ENCODE results near the gene LILRA2. TPM values are rescaled to one million over a fixed set of nuclear protein-coding genes. Genes with fewer than 3 reads are reported as not detected.
"Not testable (repeated sequence)": the region's sequence is repeated elsewhere in the genome, so short reads cannot be mapped to it uniquely, and the experiment has no call there.

LILRA2 gene
- polyA plus RNA-seq, 2 donors: 0.53 to 0.55 TPM

DNA sequence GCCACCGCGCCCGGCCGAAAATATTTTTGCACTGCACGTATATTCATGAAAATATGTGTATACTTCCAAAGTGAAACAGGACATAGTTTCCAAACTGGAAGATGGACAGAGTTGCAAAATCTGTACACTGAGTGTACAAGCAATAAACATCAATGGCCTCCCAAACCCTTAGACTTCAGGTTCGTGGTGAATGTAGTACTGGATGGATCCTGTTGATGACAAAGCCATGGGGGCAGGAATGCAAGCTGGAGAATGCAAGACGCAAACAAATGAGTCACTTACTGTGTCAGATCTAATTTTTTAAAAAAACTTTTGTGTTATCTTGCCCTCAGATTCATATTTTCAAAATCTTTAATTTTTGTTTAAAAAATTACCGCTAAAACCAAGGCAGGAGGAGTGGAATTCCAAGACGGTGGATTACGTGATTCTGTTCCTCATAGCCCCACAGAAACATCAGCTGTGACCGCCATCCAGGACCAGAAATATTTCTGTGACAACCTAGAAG lies 12.7 kb upstream of the LILRA2 start:
- 88 to 91% methylated on average over 11 of the region's 11 CpGs for WGBS, 2 donors
- H3K27ac ChIP-seq (ENCODE audit: low read depth in 2 of 2, low read length in 1 of 2): no peak overlapping the region
- H3K27me3 ChIP-seq (ENCODE audit: control insufficient read depth in 1 of 2, insufficient read depth in 2 of 2, low read length in 2 of 2): no peaks in the 10 kb centered on the region
- no peaks in the 10 kb centered on the region for H3K9me3 ChIP-seq (ENCODE audit: control insufficient read depth in 2 of 2, insufficient read depth in 1 of 2, low read depth in 1 of 2, low read length in 1 of 2)
- H3K36me3 ChIP-seq (ENCODE audit: control insufficient read depth in 2 of 2, insufficient read depth in 2 of 2, low read length in 1 of 2): no peaks in the 10 kb centered on the region
- no peaks in the 10 kb centered on the region for H3K4me1 ChIP-seq (ENCODE audit: control insufficient read depth in 2 of 2, insufficient read depth in 2 of 2, low read length in 1 of 2)
- H3K4me3 ChIP-seq (ENCODE audit: low read depth in 1 of 2, low read length in 2 of 2): no peak overlapping the region

GRCh38 chr19:54561840-54562239 lies 11.8 kb upstream of the LILRA2 start:
- no peak overlapping the region for H3K4me3 ChIP-seq (ENCODE audit: low read depth in 1 of 2, low read length in 2 of 2)
- 81 to 84% methylated on average over 14 of the region's 14 CpGs for WGBS, 2 donors
- H3K27ac ChIP-seq (ENCODE audit: low read depth in 2 of 2, low read length in 1 of 2): no peak overlapping the region
- no peaks in the 10 kb centered on the region for H3K27me3 ChIP-seq (ENCODE audit: control insufficient read depth in 1 of 2, insufficient read depth in 2 of 2, low read length in 2 of 2)
- no peaks in the 10 kb centered on the region for H3K36me3 ChIP-seq (ENCODE audit: control insufficient read depth in 2 of 2, insufficient read depth in 2 of 2, low read length in 1 of 2)
- H3K9me3 ChIP-seq (ENCODE audit: control insufficient read depth in 2 of 2, insufficient read depth in 1 of 2, low read depth in 1 of 2, low read length in 1 of 2): no peaks in the 10 kb centered on the region
- no peaks in the 10 kb centered on the region for H3K4me1 ChIP-seq (ENCODE audit: control insufficient read depth in 2 of 2, insufficient read depth in 2 of 2, low read length in 1 of 2)

- not testable (repeated sequence) for H3K4me1 ChIP-seq (ENCODE audit: control insufficient read depth in 2 of 2, insufficient read depth in 2 of 2, low read length in 1 of 2); H3K27ac ChIP-seq (ENCODE audit: low read depth in 2 of 2, low read length in 1 of 2); H3K4me3 ChIP-seq (ENCODE audit: low read depth in 1 of 2, low read length in 2 of 2); H3K9me3 ChIP-seq (ENCODE audit: control insufficient read depth in 2 of 2, insufficient read depth in 1 of 2, low read depth in 1 of 2, low read length in 1 of 2); H3K36me3 ChIP-seq (ENCODE audit: control insufficient read depth in 2 of 2, insufficient read depth in 2 of 2, low read length in 1 of 2); H3K27me3 ChIP-seq (ENCODE audit: control insufficient read depth in 1 of 2, insufficient read depth in 2 of 2, low read length in 2 of 2)
- 89 to 90% methylated on average over 6 of the region's 6 CpGs for WGBS, 2 donors
Measured at GRCh38 chr19:54563206-54563605, 10.4 kb upstream of the LILRA2 start.

- H3K27me3 ChIP-seq (ENCODE audit: control insufficient read depth in 1 of 2, insufficient read depth in 2 of 2, low read length in 2 of 2): no peaks in the 10 kb centered on the region
- no peaks in the 10 kb centered on the region for H3K4me1 ChIP-seq (ENCODE audit: control insufficient read depth in 2 of 2, insufficient read depth in 2 of 2, low read length in 1 of 2)
- WGBS, 2 donors: 65 to 77% methylated on average over 3 of the region's 3 CpGs
- H3K27ac ChIP-seq (ENCODE audit: low read depth in 2 of 2, low read length in 1 of 2): no peak overlapping the region
- no peaks in the 10 kb centered on the region for H3K9me3 ChIP-seq (ENCODE audit: control insufficient read depth in 2 of 2, insufficient read depth in 1 of 2, low read depth in 1 of 2, low read length in 1 of 2)
- no peaks in the 10 kb centered on the region for H3K36me3 ChIP-seq (ENCODE audit: control insufficient read depth in 2 of 2, insufficient read depth in 2 of 2, low read length in 1 of 2)
- no peak overlapping the region for H3K4me3 ChIP-seq (ENCODE audit: low read depth in 1 of 2, low read length in 2 of 2)
Measured at GRCh38 chr19:54570316-54570715, 3.3 kb upstream of the LILRA2 start.

DNA sequence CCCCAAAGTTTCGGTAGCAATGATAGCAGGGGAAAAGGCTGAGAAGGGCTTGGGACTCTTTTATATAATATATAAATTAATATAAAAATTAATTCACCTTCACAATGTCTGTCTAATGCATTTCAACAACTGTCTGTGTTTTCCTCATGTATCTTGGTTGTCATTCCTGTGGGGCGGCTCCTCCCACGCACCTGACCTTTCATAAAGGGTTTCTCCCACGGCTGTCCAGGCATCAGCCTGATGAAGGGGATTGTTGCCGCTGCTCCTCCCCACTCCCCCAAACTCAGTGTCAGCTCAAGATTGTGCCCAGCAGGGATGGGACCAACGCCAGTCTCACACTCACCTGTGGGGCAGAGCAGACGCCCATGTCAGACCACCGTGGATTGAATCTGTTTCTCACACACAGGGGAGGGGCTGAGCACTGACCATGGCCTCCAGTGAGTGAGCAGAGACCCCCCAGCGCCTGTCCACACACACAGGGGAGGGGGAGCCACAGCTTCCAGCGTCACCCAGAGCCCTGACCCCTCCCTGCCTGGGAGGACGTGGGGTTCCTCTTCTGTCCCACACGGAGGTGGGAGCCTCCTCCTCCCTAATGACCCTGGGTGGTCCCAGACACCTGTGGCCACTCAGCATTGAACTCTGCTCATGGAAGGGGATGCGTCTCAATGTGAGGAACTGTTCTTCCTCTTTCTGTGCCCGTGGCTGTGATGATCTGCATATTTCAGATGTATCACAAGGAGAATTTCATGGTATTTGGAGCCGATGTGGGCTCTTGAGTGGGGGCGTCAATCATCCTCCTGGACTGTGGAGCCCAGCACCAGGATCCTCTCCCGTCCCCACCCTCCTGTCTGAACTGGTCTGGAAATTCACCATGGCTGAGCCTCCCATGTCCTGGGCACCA lies 1.6 kb upstream of the LILRA2 start:
- H3K27me3 ChIP-seq (ENCODE audit: control insufficient read depth in 1 of 2, insufficient read depth in 2 of 2, low read length in 2 of 2); H3K4me3 ChIP-seq (ENCODE audit: low read depth in 1 of 2, low read length in 2 of 2); H3K4me1 ChIP-seq (ENCODE audit: control insufficient read depth in 2 of 2, insufficient read depth in 2 of 2, low read length in 1 of 2); H3K27ac ChIP-seq (ENCODE audit: low read depth in 2 of 2, low read length in 1 of 2); H3K9me3 ChIP-seq (ENCODE audit: control insufficient read depth in 2 of 2, insufficient read depth in 1 of 2, low read depth in 1 of 2, low read length in 1 of 2); H3K36me3 ChIP-seq (ENCODE audit: control insufficient read depth in 2 of 2, insufficient read depth in 2 of 2, low read length in 1 of 2): not testable (repeated sequence)
- WGBS, 2 donors: 56 to 64% methylated on average over 17 of the region's 17 CpGs

DNA sequence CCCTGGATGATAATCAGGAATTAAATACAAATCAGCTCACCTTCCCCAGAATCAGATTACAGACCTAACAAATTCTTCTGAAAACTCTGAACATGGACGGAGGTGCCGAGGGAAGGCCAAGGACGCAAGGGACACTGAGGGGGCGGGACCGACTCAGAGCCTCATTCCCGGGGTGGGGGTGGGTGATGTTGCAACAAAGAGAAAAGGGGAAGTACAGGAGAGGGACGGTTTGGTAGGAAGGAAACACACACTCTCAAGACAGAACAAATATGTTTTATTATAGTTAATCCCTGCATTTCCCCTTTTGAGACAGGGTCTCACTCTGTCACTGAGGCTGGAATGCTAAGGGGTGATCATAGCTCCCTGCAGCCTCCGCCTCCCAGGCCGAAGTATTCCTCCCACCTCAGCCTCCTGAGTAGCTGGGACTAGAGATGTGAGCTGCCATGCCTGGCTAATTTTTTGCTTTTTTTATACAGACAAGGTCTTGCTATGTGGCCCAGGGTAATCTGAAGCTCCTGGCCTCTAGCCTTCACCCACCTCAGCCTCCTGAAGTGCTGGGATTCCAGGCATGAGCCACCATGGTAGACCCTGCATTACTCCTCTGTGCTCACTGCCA lies 786 bp upstream of the LILRA2 start:
- H3K4me1 ChIP-seq (ENCODE audit: control insufficient read depth in 2 of 2, insufficient read depth in 2 of 2, low read length in 1 of 2): no peaks in the 10 kb centered on the region
- H3K36me3 ChIP-seq (ENCODE audit: control insufficient read depth in 2 of 2, insufficient read depth in 2 of 2, low read length in 1 of 2): no peaks in the 10 kb centered on the region
- H3K27me3 ChIP-seq (ENCODE audit: control insufficient read depth in 1 of 2, insufficient read depth in 2 of 2, low read length in 2 of 2): no peaks in the 10 kb centered on the region
- H3K4me3 ChIP-seq (ENCODE audit: low read depth in 1 of 2, low read length in 2 of 2): no peak overlapping the region
- no peaks in the 10 kb centered on the region for H3K9me3 ChIP-seq (ENCODE audit: control insufficient read depth in 2 of 2, insufficient read depth in 1 of 2, low read depth in 1 of 2, low read length in 1 of 2)
- no peak overlapping the region for H3K27ac ChIP-seq (ENCODE audit: low read depth in 2 of 2, low read length in 1 of 2)
- 49 to 55% methylated on average over 9 of the region's 9 CpGs for WGBS, 2 donors

GRCh38 chr19:54574051-54574450 lies 461 bp downstream of the LILRA2 start:
- H3K4me3 ChIP-seq (ENCODE audit: low read depth in 1 of 2, low read length in 2 of 2): no peak overlapping the region
- no peaks in the 10 kb centered on the region for H3K36me3 ChIP-seq (ENCODE audit: control insufficient read depth in 2 of 2, insufficient read depth in 2 of 2, low read length in 1 of 2)
- H3K4me1 ChIP-seq (ENCODE audit: control insufficient read depth in 2 of 2, insufficient read depth in 2 of 2, low read length in 1 of 2): no peaks in the 10 kb centered on the region
- WGBS, 2 donors: 23 to 36% methylated on average over 4 of the region's 4 CpGs
- H3K27me3 ChIP-seq (ENCODE audit: control insufficient read depth in 1 of 2, insufficient read depth in 2 of 2, low read length in 2 of 2): no peaks in the 10 kb centered on the region
- H3K27ac ChIP-seq (ENCODE audit: low read depth in 2 of 2, low read length in 1 of 2): no peak overlapping the region
- H3K9me3 ChIP-seq (ENCODE audit: control insufficient read depth in 2 of 2, insufficient read depth in 1 of 2, low read depth in 1 of 2, low read length in 1 of 2): no peaks in the 10 kb centered on the region

- H3K27ac ChIP-seq (ENCODE audit: low read depth in 2 of 2, low read length in 1 of 2): no peak overlapping the region
- H3K27me3 ChIP-seq (ENCODE audit: control insufficient read depth in 1 of 2, insufficient read depth in 2 of 2, low read length in 2 of 2): no peaks in the 10 kb centered on the region
- 66 to 73% methylated on average over 12 of the region's 12 CpGs for WGBS, 2 donors
- H3K4me1 ChIP-seq (ENCODE audit: control insufficient read depth in 2 of 2, insufficient read depth in 2 of 2, low read length in 1 of 2): no peaks in the 10 kb centered on the region
- no peak overlapping the region for H3K4me3 ChIP-seq (ENCODE audit: low read depth in 1 of 2, low read length in 2 of 2)
- no peaks in the 10 kb centered on the region for H3K9me3 ChIP-seq (ENCODE audit: control insufficient read depth in 2 of 2, insufficient read depth in 1 of 2, low read depth in 1 of 2, low read length in 1 of 2)
- H3K36me3 ChIP-seq (ENCODE audit: control insufficient read depth in 2 of 2, insufficient read depth in 2 of 2, low read length in 1 of 2): no peaks in the 10 kb centered on the region
Measured at GRCh38 chr19:54574527-54575056, 1.0 kb downstream of the LILRA2 start.

DNA sequence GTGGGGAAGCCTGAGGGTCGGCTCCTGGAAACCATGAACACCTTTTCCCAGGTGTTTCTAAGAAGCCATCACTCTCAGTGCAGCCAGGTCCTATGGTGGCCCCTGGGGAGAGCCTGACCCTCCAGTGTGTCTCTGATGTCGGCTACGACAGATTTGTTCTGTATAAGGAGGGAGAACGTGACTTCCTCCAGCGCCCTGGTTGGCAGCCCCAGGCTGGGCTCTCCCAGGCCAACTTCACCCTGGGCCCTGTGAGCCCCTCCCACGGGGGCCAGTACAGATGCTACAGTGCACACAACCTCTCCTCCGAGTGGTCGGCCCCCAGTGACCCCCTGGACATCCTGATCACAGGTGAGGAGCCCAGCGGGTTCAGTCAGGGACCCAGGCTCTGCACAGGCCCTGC lies 1.6 kb downstream of the LILRA2 start:
- not testable (repeated sequence) for H3K4me1 ChIP-seq (ENCODE audit: control insufficient read depth in 2 of 2, insufficient read depth in 2 of 2, low read length in 1 of 2); H3K9me3 ChIP-seq (ENCODE audit: control insufficient read depth in 2 of 2, insufficient read depth in 1 of 2, low read depth in 1 of 2, low read length in 1 of 2); H3K4me3 ChIP-seq (ENCODE audit: low read depth in 1 of 2, low read length in 2 of 2); H3K36me3 ChIP-seq (ENCODE audit: control insufficient read depth in 2 of 2, insufficient read depth in 2 of 2, low read length in 1 of 2); H3K27ac ChIP-seq (ENCODE audit: low read depth in 2 of 2, low read length in 1 of 2); H3K27me3 ChIP-seq (ENCODE audit: control insufficient read depth in 1 of 2, insufficient read depth in 2 of 2, low read length in 2 of 2)
- WGBS, 2 donors: 75 to 80% methylated on average over 9 of the region's 9 CpGs
